NCI-H2081 treated with DMSO at 0.1 percent for 48 hours (cell line): ENCODE results near the gene DENND1A.

Source experiments
- DNase-seq: peaks from one replicate; lab custom pipeline; 2025; lab: John Stamatoyannopoulos, UW

The DENND1A gene

DNA sequence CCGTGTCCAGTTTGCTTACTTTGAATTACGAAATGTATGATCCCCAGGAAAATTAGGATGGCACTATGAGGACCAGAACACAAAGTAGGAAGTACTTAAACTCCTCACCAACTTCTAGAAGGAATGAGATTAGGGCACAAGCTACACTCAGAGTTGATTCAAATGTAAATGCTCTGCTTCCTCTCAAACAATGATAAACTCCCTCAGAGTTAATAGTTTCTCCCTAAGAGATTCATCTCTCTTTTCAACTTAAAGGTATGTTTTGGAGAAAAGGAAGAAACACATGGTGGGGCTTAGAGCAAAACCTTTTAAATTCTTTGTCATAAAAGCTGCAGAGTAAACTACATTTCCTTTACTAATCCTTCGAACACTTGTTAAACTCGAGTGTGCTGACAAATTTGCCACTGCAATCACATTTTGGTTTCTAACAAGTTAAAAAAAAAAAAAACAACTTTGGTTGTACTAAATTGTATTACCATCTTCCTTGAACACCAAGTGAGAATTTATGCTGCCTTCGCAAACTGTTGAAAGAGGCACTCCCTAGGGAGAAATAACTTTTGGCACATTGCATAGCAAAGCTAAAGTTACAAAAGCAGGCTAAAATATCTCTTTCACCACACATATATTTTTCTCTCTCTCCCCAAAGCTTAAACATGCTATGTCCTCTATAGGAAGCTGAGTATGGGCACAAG is 66.6 kb downstream of the DENND1A start:
- no peak for DNase-seq

DNA sequence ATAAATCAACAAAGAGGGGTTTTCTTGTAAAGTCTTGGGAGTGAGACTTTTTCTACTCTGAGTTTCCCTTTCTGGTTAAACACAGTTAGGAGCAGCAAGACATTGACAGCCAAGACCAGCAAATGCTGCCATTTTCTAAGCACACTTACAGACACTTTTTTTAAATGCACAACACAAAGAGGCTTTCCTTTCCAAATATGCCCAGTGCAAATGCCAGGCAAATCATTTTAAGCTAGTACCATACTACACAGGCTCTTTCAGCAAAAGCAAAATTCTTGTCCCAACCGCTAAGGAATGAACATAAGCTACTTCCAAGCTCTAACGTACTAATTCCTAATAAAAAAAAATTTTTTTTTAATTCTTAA is 68.2 kb downstream of the DENND1A start:
- no peak for DNase-seq

- no peak for DNase-seq
Measured at GRCh38 chr9:123861086-123861755, 68.7 kb downstream of the DENND1A start.

GRCh38 chr9:123860603-123861002 is 69.3 kb downstream of the DENND1A start:
- no peak for DNase-seq

- DNase-seq = no peak
Measured at GRCh38 chr9:123852403-123852802, 77.5 kb downstream of the DENND1A start.

- DNase-seq = no peak
Measured at GRCh38 chr9:123851851-123852250, 78.1 kb downstream of the DENND1A start.

DNA sequence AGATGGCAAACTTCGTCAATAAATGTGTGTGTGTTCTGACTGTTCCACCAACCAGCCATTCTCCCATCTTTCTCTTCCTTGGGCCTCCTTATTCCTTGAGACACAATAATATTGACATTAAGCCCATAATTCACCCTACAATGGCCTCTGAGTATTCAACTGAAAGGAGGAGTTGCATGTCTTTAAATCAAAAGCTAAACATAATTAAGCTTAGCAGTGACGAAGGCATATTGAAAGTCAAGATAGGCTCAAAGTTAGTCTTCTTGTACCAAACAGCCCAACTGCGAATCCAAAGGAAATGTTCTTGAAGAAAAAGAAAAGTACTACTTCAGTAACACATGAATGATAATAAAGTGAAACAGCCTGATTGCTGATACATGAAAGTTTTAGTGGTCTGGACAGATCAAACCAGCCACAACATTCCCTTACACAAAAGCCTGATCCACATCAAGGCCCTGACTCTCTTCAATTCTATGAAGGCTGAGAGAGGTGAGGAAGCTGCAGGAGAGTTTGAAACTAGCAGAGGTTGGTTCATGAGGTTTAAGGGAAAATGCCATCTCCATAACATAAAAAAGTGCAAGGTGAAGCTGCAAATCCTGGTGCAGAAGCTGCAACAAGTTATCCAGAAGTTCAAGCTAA is 81.4 kb downstream of the DENND1A start:
- no peak for DNase-seq

DNA sequence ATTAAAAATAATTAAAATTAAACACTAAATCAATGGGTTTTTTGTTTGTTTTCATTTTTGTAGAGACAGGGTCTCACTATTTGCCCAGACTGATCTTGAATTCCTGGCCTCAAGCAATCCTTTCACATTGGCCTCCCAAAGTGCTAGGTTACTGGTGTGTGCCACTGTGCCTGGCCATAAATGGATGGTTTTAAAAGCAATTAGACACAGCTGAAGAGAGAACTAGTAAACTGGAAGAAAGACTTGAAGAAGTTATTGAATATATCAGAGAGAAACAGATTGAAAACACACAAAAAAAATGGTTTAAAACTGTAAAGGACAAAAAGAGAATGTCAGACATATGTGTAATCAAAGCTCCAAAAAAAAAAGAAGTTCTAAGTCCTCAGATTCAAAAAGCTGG is 83.0 kb downstream of the DENND1A start:
- no peak for DNase-seq

DNA sequence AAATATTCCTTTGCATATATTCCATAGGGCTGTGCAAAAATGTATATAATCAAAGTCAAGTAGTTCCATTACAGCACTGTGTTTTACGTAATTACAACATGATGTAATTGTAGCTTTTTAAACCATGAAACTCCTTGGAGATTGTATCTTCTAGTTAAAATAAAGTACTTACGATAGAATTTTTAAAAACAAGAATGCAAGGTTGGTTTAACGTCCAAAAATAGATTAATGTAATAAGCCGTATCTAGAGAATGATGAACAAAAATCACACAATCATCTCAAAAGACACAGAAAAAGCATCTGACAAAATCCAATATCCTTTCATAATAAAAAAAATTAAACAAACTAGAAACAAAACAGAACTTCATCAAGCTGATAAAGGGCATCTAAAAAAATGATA is 86.2 kb downstream of the DENND1A start:
- no peak for DNase-seq

- DNase-seq = no peak
Measured at GRCh38 chr9:123835821-123836220, 94.1 kb downstream of the DENND1A start.

DNA sequence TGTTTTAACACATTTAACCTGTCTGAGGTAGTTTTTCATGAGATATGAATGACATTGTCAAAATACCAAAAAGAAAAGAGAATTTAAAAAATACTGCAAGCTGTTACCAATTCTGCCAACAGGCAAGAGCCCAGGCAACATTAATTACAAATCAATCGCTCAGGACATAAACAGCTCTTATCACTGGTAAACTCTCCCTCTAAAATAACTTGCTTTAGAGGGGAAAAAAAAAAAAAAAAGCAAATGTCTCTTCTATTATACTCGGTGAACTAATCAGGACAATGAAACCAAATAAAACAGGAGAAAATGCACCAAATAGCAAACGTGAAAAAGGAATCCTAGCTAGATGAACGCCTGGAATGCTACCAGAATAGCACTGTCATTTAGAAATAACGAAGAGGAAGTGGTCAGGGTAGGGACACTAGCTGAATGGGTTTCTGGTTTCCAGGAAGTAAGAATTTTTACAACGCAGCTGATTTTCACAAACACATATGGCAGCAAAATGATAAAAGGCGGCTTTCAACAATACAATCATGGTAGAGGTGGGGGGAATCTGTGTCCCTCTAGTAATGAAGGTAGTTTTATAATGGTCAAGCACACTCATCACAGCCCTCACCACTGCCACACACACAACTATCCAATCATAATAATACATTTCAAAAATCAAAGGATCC is 94.9 kb downstream of the DENND1A start:
- peak; percentile 4 for DNase-seq

- DNase-seq = no peak
Measured at GRCh38 chr9:123834218-123834888, 95.6 kb downstream of the DENND1A start.

DNA sequence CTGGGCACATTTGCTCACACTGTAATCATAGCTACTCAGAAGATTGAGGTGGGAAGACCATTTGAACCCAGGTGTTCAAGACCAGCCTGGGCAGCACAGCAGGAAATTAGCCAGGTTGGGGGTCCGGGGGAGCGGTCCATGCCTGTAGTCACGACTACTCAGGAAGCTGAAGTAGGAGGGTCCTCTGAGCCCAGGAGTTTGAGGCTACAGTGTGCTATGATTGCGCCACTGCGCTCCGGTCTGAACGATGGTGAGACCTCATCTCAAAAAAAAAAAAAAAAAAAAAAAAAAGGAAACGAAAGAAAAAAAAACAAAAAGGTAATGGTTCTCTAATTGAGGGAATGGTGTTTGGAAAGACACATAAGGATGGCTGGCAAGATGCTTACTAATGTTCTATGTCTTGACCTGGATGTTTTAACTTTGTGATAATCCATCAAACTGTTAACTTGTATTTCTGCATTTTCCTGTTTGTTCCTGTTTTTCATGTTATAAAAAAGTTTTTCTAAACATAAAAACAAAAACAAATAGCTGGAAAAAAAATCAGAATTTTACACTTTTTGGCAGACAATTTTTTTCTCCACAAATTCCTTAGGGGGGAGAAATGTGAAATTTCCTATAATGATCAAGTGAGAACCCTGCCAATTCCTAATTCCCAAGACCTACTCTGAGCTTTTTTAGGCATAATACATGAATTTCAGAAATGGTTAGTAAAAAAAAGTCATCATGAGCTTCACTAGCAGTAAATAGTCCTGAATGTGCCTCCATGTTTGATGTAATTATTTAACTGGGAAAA is 96.9 kb downstream of the DENND1A start:
- no peak for DNase-seq

DNA sequence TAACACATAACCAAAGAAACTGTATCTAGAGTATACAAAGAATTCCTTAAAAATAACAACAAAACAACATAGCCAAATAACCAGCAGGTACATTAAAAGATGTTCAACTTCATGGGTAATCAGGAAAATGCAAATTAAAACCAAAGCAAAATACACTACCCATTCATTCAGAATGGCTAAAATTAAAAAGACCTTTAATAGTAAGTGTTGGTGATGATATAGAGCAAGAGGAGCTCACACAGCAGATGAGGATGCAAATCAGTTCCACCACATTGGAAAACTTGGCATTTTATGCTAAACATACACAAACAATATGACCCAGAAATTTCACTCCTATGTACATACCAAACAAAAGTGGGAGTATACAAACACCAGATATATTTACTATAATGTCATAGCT is 97.8 kb downstream of the DENND1A start:
- no peak for DNase-seq

- DNase-seq = no peak
Measured at GRCh38 chr9:123828449-123828848, 101.5 kb downstream of the DENND1A start.

GRCh38 chr9:123825342-123826060 is 104.4 kb downstream of the DENND1A start:
- no peak for DNase-seq

- no peak for DNase-seq
Measured at GRCh38 chr9:123823194-123823947, 106.6 kb downstream of the DENND1A start.

- no peak for DNase-seq
Measured at GRCh38 chr9:123821619-123822018, 108.3 kb downstream of the DENND1A start.

GRCh38 chr9:123820139-123820538 is 109.8 kb downstream of the DENND1A start:
- DNase-seq = no peak
